KOPT-K1 (cell line): Measurements from ENCODE around the gene ZNF575.

ENCODE experiments used
- H3K27ac ChIP-seq: fragments of 200-600 bp; sonication (generic); 2 replicates; pipeline ENCODE4 v1.5.1; 2016; ENCODE audit warnings: antibody characterized with exemption, mild to moderate bottlenecking, low read depth, low read length; ENCODE audit not compliant: poor library complexity, severe bottlenecking
- H3K36me3 ChIP-seq: fragments of 200-600 bp; sonication (generic); 2 replicates; pipeline ENCODE4 v1.5.1; 2017; ENCODE audit warnings: antibody characterized with exemption, mild to moderate bottlenecking, low read length, moderate library complexity; ENCODE audit not compliant: insufficient read depth
- H3K9me3 ChIP-seq: fragments of 200-600 bp; sonication (generic); 2 replicates; pipeline ENCODE4 v1.5.1; 2017; ENCODE audit warnings: antibody characterized with exemption, low read length, mild to moderate bottlenecking; ENCODE audit not compliant: insufficient read depth, poor library complexity, severe bottlenecking

ZNF575 gene

GRCh38 chr19:43563816-43564457 is 30.9 kb downstream of the ZNF575 start:
- Histone ChIP-seq H3K36me3 (peaks cover 24% of the 10 kb centered on the region), H3K27ac (peak overlapping the region; percentile 84), H3K9me3 (no peaks in the 10 kb centered on the region)

- no peaks in the 10 kb centered on the region for H3K9me3 ChIP-seq
- H3K36me3 ChIP-seq, result peaks cover 19% of the 10 kb centered on the region
- H3K27ac ChIP-seq, result peak overlapping the region; percentile 30
Measured at GRCh38 chr19:43564800-43565199, 31.8 kb downstream of the ZNF575 start.

GRCh38 chr19:43569657-43570056 is 36.7 kb downstream of the ZNF575 start:
- H3K36me3 ChIP-seq, result 0 out of 2 replicates have a peak, but pooled peaks cover 13% of the 10 kb centered on the region
- H3K27ac ChIP-seq, result no peak overlapping the region
- H3K9me3 ChIP-seq, result no peaks in the 10 kb centered on the region

GRCh38 chr19:43570174-43570791 is 37.3 kb downstream of the ZNF575 start:
- Histone ChIP-seq H3K9me3 (no peaks in the 10 kb centered on the region), H3K36me3 (0 out of 2 replicates have a peak, but pooled peaks cover 13% of the 10 kb centered on the region), H3K27ac (no peak overlapping the region)

- H3K36me3 ChIP-seq, result 0 out of 2 replicates have a peak, but pooled peaks cover 13% of the 10 kb centered on the region
- no peaks in the 10 kb centered on the region for H3K9me3 ChIP-seq
- no peak overlapping the region for H3K27ac ChIP-seq
Measured at GRCh38 chr19:43572171-43572588, 39.2 kb downstream of the ZNF575 start.

GRCh38 chr19:43574424-43575155 is 41.6 kb downstream of the ZNF575 start:
- Histone ChIP-seq H3K9me3 (no peaks in the 10 kb centered on the region), H3K36me3 (0 out of 2 replicates have a peak, but pooled peaks cover 13% of the 10 kb centered on the region), H3K27ac (peak overlapping the region; percentile 75)

- Histone ChIP-seq H3K36me3 (0 out of 2 replicates have a peak, but pooled peaks cover 13% of the 10 kb centered on the region), H3K27ac (peak within 1 kb of the TSS; percentile 75), H3K9me3 (no peaks in the 10 kb centered on the region)
Measured at GRCh38 chr19:43575156-43575950, 42.4 kb downstream of the ZNF575 start, which contains the start of the genes PINLYP and XRCC1. TSS of gene PINLYP (plus strand) at chr19:43575801. CDS start at chr19:43577192, 1,391 bp downstream. TSS of gene XRCC1 (minus strand) at chr19:43575527. CDS start at chr19:43575458, 69 bp downstream.

GRCh38 chr19:43575955-43576878 is 43.2 kb downstream of the ZNF575 start:
- Histone ChIP-seq H3K36me3 (0 out of 2 replicates have a peak, but pooled peaks cover 13% of the 10 kb centered on the region), H3K9me3 (no peaks in the 10 kb centered on the region), H3K27ac (peak overlapping the region; percentile 35)

GRCh38 chr19:43578787-43579186 is 45.8 kb downstream of the ZNF575 start:
- H3K36me3 ChIP-seq, result no peaks in the 10 kb centered on the region
- no peaks in the 10 kb centered on the region for H3K9me3 ChIP-seq
- H3K27ac ChIP-seq, result no peak overlapping the region

- H3K27ac ChIP-seq, result peak overlapping the region; percentile 98
- H3K9me3 ChIP-seq, result no peaks in the 10 kb centered on the region
- H3K36me3 ChIP-seq, result peaks cover 25% of the 10 kb centered on the region
Measured at GRCh38 chr19:43581467-43581866, 48.5 kb downstream of the ZNF575 start.

GRCh38 chr19:43582495-43582894 is 49.5 kb downstream of the ZNF575 start:
- Histone ChIP-seq H3K27ac (peak overlapping the region; percentile 98), H3K36me3 (peaks cover 32% of the 10 kb centered on the region), H3K9me3 (no peaks in the 10 kb centered on the region)

- Histone ChIP-seq H3K27ac (no peak overlapping the region), H3K36me3 (peaks cover 46% of the 10 kb centered on the region), H3K9me3 (no peaks in the 10 kb centered on the region)
Measured at GRCh38 chr19:43584484-43584883, 51.5 kb downstream of the ZNF575 start.
